IMR-90 (cell line): Measurements from ENCODE around the gene MPZ. TPM values are rescaled to one million over a fixed set of nuclear protein-coding genes. Genes with fewer than 3 reads are reported as not detected.

ENCODE experiments used
- ATAC-seq: fragments of 200-7000 bp; cut with Tn5 transposase; 2 replicates; pipeline ENCODE4 v1.9.1; 2020; ENCODE audit warnings: low read depth, mild to moderate bottlenecking, moderate library complexity
- BruUV-seq: library from RNA; stranded (reverse); fragments of 400-500 nt; replicated peaks from 2 replicates; lab custom pipeline; 2021; lab: Mats Ljungman, UMichigan
- CTCF ChIA-PET: fragments of 300-600 bp; formaldehyde crosslinking; extraction: SDS; loops from one replicate; lab custom pipeline; 2021; ENCODE audit warnings: antibody characterized with exemption; lab: Yijun Ruan, JAX
- POLR2A ChIA-PET: fragments of 300-600 bp; sonication (Branson Sonifier 250); formaldehyde crosslinking; loops from one replicate; lab custom pipeline; 2022; ENCODE audit warnings: antibody characterized with exemption; ENCODE audit not compliant: unreplicated experiment; lab: Charles Lee
- DNase-seq: peaks from one replicate; pipeline ENCODE4 v3.0.0; 2013
- H2AFZ ChIP-seq: replicated peaks from 2 replicates; pipeline ENCODE3; 2013; ENCODE audit warnings: low read length, mild to moderate bottlenecking; ENCODE audit not compliant: poor library complexity
- H2AK5ac ChIP-seq: 2 replicates; pipeline ENCODE4 v1.6.1; 2013; ENCODE audit warnings: low read depth, low read length, inconsistent platforms
- H2AK9ac ChIP-seq: replicated peaks from 2 replicates; pipeline ENCODE3; 2013; ENCODE audit warnings: mild to moderate bottlenecking, low read depth, low read length, moderate library complexity; ENCODE audit not compliant: poor library complexity
- H2BK120ac ChIP-seq: 2 replicates; pipeline ENCODE4 v1.6.1; 2013; ENCODE audit warnings: low read depth, low read length, inconsistent platforms
- H2BK15ac ChIP-seq: 3 replicates; pipeline ENCODE4 v1.6.1; 2013; ENCODE audit warnings: low read depth, low read length, inconsistent platforms
- H2BK20ac ChIP-seq: 2 replicates; pipeline ENCODE4 v1.6.1; 2013; ENCODE audit warnings: low read depth, mild to moderate bottlenecking, inconsistent platforms, low read length, moderate library complexity
- H2BK5ac ChIP-seq: 2 replicates; pipeline ENCODE4 v1.6.1; 2013; ENCODE audit warnings: mild to moderate bottlenecking, low read depth, low read length, inconsistent platforms; ENCODE audit not compliant: poor library complexity, severe bottlenecking
- H3K14ac ChIP-seq: replicated peaks from 2 replicates; pipeline ENCODE4 v1.6.1; 2013; ENCODE audit warnings: low read depth, low read length, inconsistent platforms
- H3K18ac ChIP-seq: 2 replicates; pipeline ENCODE4 v1.6.1; 2013; ENCODE audit warnings: low read depth, low read length, control low read depth
- H3K23ac ChIP-seq: 2 replicates; pipeline ENCODE4 v1.6.1; 2013; ENCODE audit warnings: low read depth, low read length, inconsistent platforms
- H3K27ac ChIP-seq: 2 replicates; pipeline ENCODE4 v1.5.1; 2013; ENCODE audit warnings: mild to moderate bottlenecking, control low read depth, low read length; ENCODE audit not compliant: insufficient read depth
- H3K27me3 ChIP-seq: 2 replicates; pipeline ENCODE4 v1.6.1; 2013; ENCODE audit warnings: low read length; ENCODE audit not compliant: control insufficient read depth, insufficient read depth
- H3K36me3 ChIP-seq: 2 replicates; pipeline ENCODE4 v1.6.1; 2013; ENCODE audit warnings: low read length, mixed read lengths; ENCODE audit not compliant: control insufficient read depth, insufficient read depth
- H3K4ac ChIP-seq: 2 replicates; pipeline ENCODE4 v1.6.1; 2013; ENCODE audit warnings: low read depth, low read length, inconsistent platforms
- H3K4me1 ChIP-seq: 2 replicates; pipeline ENCODE4 v1.6.1; 2013; ENCODE audit warnings: low read length, mixed read lengths; ENCODE audit not compliant: control insufficient read depth, insufficient read depth
- H3K4me2 ChIP-seq: 2 replicates; pipeline ENCODE4 v1.6.1; 2013; ENCODE audit warnings: low read depth, mild to moderate bottlenecking, control low read depth, low read length, moderate library complexity
- H3K4me3 ChIP-seq: 2 replicates; pipeline ENCODE4 v1.5.1; 2013; ENCODE audit warnings: low read depth, mild to moderate bottlenecking, control low read depth, low read length, moderate library complexity; ENCODE audit not compliant: insufficient read depth
- H3K56ac ChIP-seq: 2 replicates; pipeline ENCODE4 v1.6.1; 2013; ENCODE audit warnings: low read length, inconsistent platforms; ENCODE audit not compliant: insufficient read depth; ENCODE audit errors: extremely low read depth
- H3K79me1 ChIP-seq, 2 experiments: 2 replicates each; pipeline ENCODE4 v1.6.1; 2013; ENCODE audit warnings: low read length in 2 of 2, inconsistent platforms in 1 of 2, low read depth in 1 of 2
- H3K9ac ChIP-seq: 2 replicates; pipeline ENCODE4 v1.6.1; 2013; ENCODE audit warnings: low read depth, low read length, control low read depth
- H3K9me1 ChIP-seq: 2 replicates; pipeline ENCODE4 v1.6.1; 2013; ENCODE audit warnings: low read length, inconsistent platforms; ENCODE audit not compliant: insufficient read depth
- H3K9me3 ChIP-seq: 2 replicates; pipeline ENCODE4 v1.6.1; 2013; ENCODE audit warnings: low read length; ENCODE audit not compliant: control insufficient read depth, insufficient read depth
- H4K20me1 ChIP-seq: 2 replicates; pipeline ENCODE4 v1.6.1; 2013; ENCODE audit warnings: low read length, inconsistent platforms; ENCODE audit not compliant: insufficient read depth
- H4K5ac ChIP-seq: 2 replicates; pipeline ENCODE4 v1.6.1; 2013; ENCODE audit warnings: mild to moderate bottlenecking, low read depth, low read length, control low read depth
- H4K8ac ChIP-seq, 2 experiments: 2 replicates each; pipeline ENCODE4 v1.6.1; 2013; ENCODE audit warnings: low read depth in 2 of 2, low read length in 2 of 2, control low read depth in 1 of 2, inconsistent platforms in 1 of 2
- H4K91ac ChIP-seq: 2 replicates; pipeline ENCODE4 v1.6.1; 2013; ENCODE audit warnings: low read depth, low read length, inconsistent platforms; ENCODE audit not compliant: insufficient read depth
- BHLHE40 ChIP-seq: fragments of 150-350 bp; IDR thresholded peaks from 2 replicates; pipeline ENCODE4 v1.6.1; 2016; ENCODE audit warnings: mild to moderate bottlenecking, low read depth, low read length
- CEBPB ChIP-seq: IDR thresholded peaks from 2 replicates; pipeline ENCODE4 v1.6.1; 2012; ENCODE audit warnings: low read depth, low read length, improper control_type of control experiment
- CHD1 ChIP-seq: IDR thresholded peaks from 2 replicates; pipeline ENCODE4 v1.6.1; 2012; ENCODE audit warnings: low read depth, low read length, improper control_type of control experiment
- CTCF ChIP-seq: conservative IDR thresholded peaks from 2 replicates; pipeline ENCODE4 v1.5.1; 2012; ENCODE audit warnings: mild to moderate bottlenecking, low read depth, low read length, improper control_type of control experiment
- ELK1 ChIP-seq: fragments of 150-350 bp; IDR thresholded peaks from 2 replicates; pipeline ENCODE4 v1.6.1; 2016; ENCODE audit warnings: low read depth, mild to moderate bottlenecking, low read length, moderate library complexity, borderline replicate concordance
- FOS ChIP-seq: fragments of 150-350 bp; IDR thresholded peaks from 2 replicates; pipeline ENCODE4 v1.6.1; 2016; ENCODE audit warnings: low read depth, low read length
- MAFK ChIP-seq: IDR thresholded peaks from 2 replicates; pipeline ENCODE4 v1.6.1; 2012; ENCODE audit warnings: low read depth, low read length, improper control_type of control experiment
- MAZ ChIP-seq: IDR thresholded peaks from 2 replicates; pipeline ENCODE4 v1.6.1; 2012; ENCODE audit warnings: low read depth, mild to moderate bottlenecking, low read length, improper control_type of control experiment, moderate library complexity, borderline replicate concordance
- MXI1 ChIP-seq: IDR thresholded peaks from 2 replicates; pipeline ENCODE4 v1.6.1; 2012; ENCODE audit warnings: low read depth, mild to moderate bottlenecking, low read length, moderate library complexity, borderline replicate concordance
- NFE2L2 ChIP-seq: fragments of 150-350 bp; IDR thresholded peaks from 2 replicates; pipeline ENCODE4 v1.6.1; 2016; ENCODE audit warnings: low read depth, mild to moderate bottlenecking, low read length
- POLR2A ChIP-seq: IDR thresholded peaks from 2 replicates; pipeline ENCODE4 v1.6.1; 2012; ENCODE audit warnings: mild to moderate bottlenecking, low read depth, low read length
- RAD21 ChIP-seq: IDR thresholded peaks from 2 replicates; pipeline ENCODE4 v1.6.1; 2012; ENCODE audit warnings: low read length, improper control_type of control experiment
- RCOR1 ChIP-seq: IDR thresholded peaks from 2 replicates; pipeline ENCODE4 v1.6.1; 2012; ENCODE audit warnings: mild to moderate bottlenecking, low read length, improper control_type of control experiment; ENCODE audit not compliant: insufficient replicate concordance
- RFX5 ChIP-seq: IDR thresholded peaks from 2 replicates; pipeline ENCODE4 v1.8.0; 2012; ENCODE audit warnings: low read depth, mild to moderate bottlenecking, low read length, moderate library complexity
- SMC3 ChIP-seq: fragments of 150-350 bp; IDR thresholded peaks from 2 replicates; pipeline ENCODE4 v1.6.1; 2016; ENCODE audit warnings: low read depth, mild to moderate bottlenecking, antibody characterized with exemption, low read length, moderate library complexity
- USF2 ChIP-seq: fragments of 150-350 bp; IDR thresholded peaks from 2 replicates; pipeline ENCODE4 v1.6.1; 2017; ENCODE audit warnings: mild to moderate bottlenecking, antibody characterized with exemption, low read length, low read depth
- WGBS, 2 experiments: methylation state at CpG; one replicate each; pipeline versions ENCODE4 v1.1.5 to v1.1.7; 2013; ENCODE audit warnings: missing lambda C conversion rate in 2 of 2; ENCODE audit not compliant: insufficient read length in 1 of 2; ENCODE audit errors: extremely low coverage in 2 of 2; 5-methylcytosine and 5-hydroxymethylcytosine counted together
- dilution Hi-C: fragments of 300-500 bp; cut with HindIII; formaldehyde crosslinking; loops from one replicate; pipeline ENCODE4 v1.14.3; 2018; ENCODE audit warnings: low sequenced_read_pairs; ENCODE audit not compliant: unreplicated experiment
- in situ Hi-C: fragments of 300-500 bp; cut with MboI; formaldehyde crosslinking; loops from 3 replicates; pipeline ENCODE4 v1.14.3; 2019; ENCODE audit warnings: low sequenced_read_pairs, inconsistent platforms, mixed read lengths
- intact Hi-C: fragments of 100-400 bp; cut with micrococcal nuclease; formaldehyde crosslinking; loops from 2 replicates; pipeline ENCODE4 v1.10.0; 2022
- polyA plus RNA-seq, 3 experiments: library from polyadenylated mRNA; depleted of rRNA; stranded (reverse); fragments of >200 nt; gene quantifications; 2 replicates each; pipeline ENCODE4 v1.2.3, GENCODE V29; 2012; ENCODE audit warnings: low replicate concordance in 1 of 3
- total RNA-seq: library from RNA; depleted of rRNA; stranded (reverse); fragments of >200 nt; gene quantifications from 2 replicates; pipeline ENCODE4 v1.2.3, GENCODE V29; 2012

Gene MPZ
- total and polyA plus RNA-seq, 2 of the 4 experiments (the other 2 are of a cell fraction) = 0.18 to 0.96 TPM

GRCh38 chr1:161298116-161298515 is 11.7 kb downstream of the MPZ start:
- no peak overlapping the region for H4K8ac ChIP-seq
- no peaks in the 10 kb centered on the region for H3K4me1 ChIP-seq
- no peak overlapping the region for H2AK9ac ChIP-seq
- no peaks in the 10 kb centered on the region for H4K20me1 ChIP-seq
- no peaks in the 10 kb centered on the region for H3K79me1 ChIP-seq
- intact Hi-C loops (no loop called here), in situ Hi-C loops (no loop called here), dilution Hi-C loops (no loop called here)
- no peak overlapping the region for H3K18ac ChIP-seq
- no peak overlapping the region for H2BK5ac ChIP-seq
- CTCF ChIA-PET = no interaction called here
- H3K9ac ChIP-seq = no peak overlapping the region
- TF ChIP-seq USF2 = no peak
- TF ChIP-seq POLR2A = no peak
- no peak for TF ChIP-seq CHD1
- TF ChIP-seq MXI1 = no peak
- no peak for TF ChIP-seq RCOR1
- no peak for TF ChIP-seq NFE2L2
- TF ChIP-seq MAZ = no peak
- no peak for TF ChIP-seq CEBPB
- TF ChIP-seq FOS = no peak
- no peak for TF ChIP-seq CTCF
- TF ChIP-seq BHLHE40 = no peak
- no peak for TF ChIP-seq RFX5
- no peak for TF ChIP-seq ELK1
- no peak for TF ChIP-seq MAFK
- no peak for TF ChIP-seq RAD21
- no peak for TF ChIP-seq SMC3
- no peak overlapping the region for H2AK5ac ChIP-seq
- H3K27me3 ChIP-seq = no peaks in the 10 kb centered on the region
- H3K36me3 ChIP-seq = no peaks in the 10 kb centered on the region
- POLR2A ChIA-PET = no interaction called here
- no peak overlapping the region for H3K4me2 ChIP-seq
- no peak overlapping the region for H3K4ac ChIP-seq
- 79% methylated on average over 5 of the region's 6 CpGs; no CpG with 5 or more reads in 1 of the 2 experiments for WGBS, 2 experiments
- H3K27ac ChIP-seq = no peak overlapping the region
- no TSS peak for BruUV-seq
- DNase-seq (no peak), ATAC-seq (no peak)
- no peak overlapping the region for H3K14ac ChIP-seq
- no peaks in the 10 kb centered on the region for H3K9me1 ChIP-seq
- H3K23ac ChIP-seq = no peak overlapping the region
- no peak overlapping the region for H2BK120ac ChIP-seq
- no peak overlapping the region for H2BK20ac ChIP-seq
- H2AFZ ChIP-seq = no peak overlapping the region
- no peak overlapping the region for H3K56ac ChIP-seq
- H3K4me3 ChIP-seq = no peak overlapping the region
- no peak overlapping the region for H4K5ac ChIP-seq
- H3K9me3 ChIP-seq = no peaks in the 10 kb centered on the region
- H4K91ac ChIP-seq = no peak overlapping the region
- H2BK15ac ChIP-seq = no peak overlapping the region
